ENCODE data around the gene ANXA11. TPM values are rescaled to one million over a fixed set of nuclear protein-coding genes. Genes with fewer than 3 reads are reported as not detected.
A peak's percentile ranks its signal among the peaks of the same experiment; 100 is the strongest.

ANXA11 gene
- total RNA-seq, 1 experiment from 2014 or later, result 36.2 TPM

DNA sequence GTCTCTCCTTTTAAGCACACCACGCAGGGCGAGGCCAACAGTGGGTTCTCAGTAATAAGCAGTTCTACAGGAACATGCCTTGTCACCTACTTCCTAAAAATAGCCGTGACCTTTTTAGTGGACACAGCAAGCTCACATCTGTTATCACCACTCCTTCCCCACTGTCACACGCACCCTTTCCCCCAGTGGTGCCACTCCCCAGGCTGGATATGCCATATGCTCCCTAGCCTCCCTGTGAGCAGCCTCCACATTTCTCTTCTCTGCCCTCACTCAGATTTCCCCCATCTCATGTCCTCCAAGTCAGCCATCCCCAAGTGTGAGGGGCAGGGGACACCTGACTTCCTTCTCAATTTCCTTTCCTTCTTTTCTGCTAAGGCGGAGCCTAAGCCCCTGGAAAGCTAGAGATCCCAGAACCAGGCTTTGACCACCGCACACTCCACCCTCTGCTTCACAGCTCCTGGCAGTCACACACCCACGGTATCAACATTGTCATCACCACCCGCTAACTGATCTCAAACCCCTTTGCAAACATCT lies 3.7 kb downstream of the ANXA11 start:
- H3K27me3 ChIP-seq, result no peaks in the 10 kb centered on the region
- no peaks in the 10 kb centered on the region for H3K36me3 ChIP-seq
- no peak overlapping the region for H3K27ac ChIP-seq
- no peak overlapping the region for H3K4me3 ChIP-seq
- DNase-seq, result no peak
- H3K4me1 ChIP-seq, result peaks cover 7% of the 10 kb centered on the region
- no peaks in the 10 kb centered on the region for H3K9me3 ChIP-seq (replicated peaks)

DNA sequence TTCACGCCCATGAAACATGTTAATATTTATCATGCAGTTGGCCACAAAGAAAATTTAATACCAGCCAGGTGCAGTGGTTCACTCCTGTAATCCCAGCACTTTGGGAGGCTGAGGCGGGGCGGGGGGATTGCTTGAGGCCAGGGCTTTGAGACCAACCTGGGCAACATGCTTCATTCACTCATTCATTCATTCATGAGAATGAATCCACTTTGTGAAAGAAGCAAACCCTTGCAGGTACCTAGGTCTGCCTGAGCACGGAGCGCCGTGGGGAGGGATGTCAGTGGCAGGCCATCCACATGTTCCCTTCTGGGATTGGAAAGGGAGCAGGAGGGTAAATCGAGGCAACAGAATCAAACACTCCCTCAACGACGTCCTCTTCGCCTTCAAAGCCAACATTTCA lies 4.7 kb downstream of the ANXA11 start:
- no peaks in the 10 kb centered on the region for H3K9me3 ChIP-seq (replicated peaks)
- H3K27ac ChIP-seq, result no peak overlapping the region
- H3K36me3 ChIP-seq, result no peaks in the 10 kb centered on the region
- DNase-seq, result no peak
- H3K4me1 ChIP-seq, result peaks cover 17% of the 10 kb centered on the region
- no peak overlapping the region for H3K4me3 ChIP-seq
- no peaks in the 10 kb centered on the region for H3K27me3 ChIP-seq

DNA sequence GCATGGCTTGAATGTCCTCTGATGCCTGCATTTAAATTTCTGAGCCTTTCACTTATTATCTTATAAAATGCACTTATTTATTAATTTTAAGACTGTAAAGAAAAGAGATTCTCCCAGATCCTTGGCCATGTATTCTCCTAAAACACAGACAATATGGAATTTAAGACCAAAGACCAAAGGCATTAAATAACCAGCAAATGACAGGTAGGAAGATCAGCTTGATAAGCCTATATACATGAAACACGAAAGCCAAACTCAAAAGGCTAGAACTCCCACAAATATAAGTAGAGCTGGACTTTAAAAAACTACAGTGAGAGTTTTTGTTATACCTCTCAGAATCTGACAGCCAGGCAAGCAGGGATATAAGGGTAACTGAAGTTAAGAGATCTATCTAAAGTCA lies 5.1 kb downstream of the ANXA11 start:
- no peak for DNase-seq
- H3K9me3 ChIP-seq (replicated peaks), result no peaks in the 10 kb centered on the region
- H3K36me3 ChIP-seq, result no peaks in the 10 kb centered on the region
- no peak overlapping the region for H3K27ac ChIP-seq
- H3K4me1 ChIP-seq, result peaks cover 20% of the 10 kb centered on the region
- H3K27me3 ChIP-seq, result no peaks in the 10 kb centered on the region
- no peak overlapping the region for H3K4me3 ChIP-seq

DNA sequence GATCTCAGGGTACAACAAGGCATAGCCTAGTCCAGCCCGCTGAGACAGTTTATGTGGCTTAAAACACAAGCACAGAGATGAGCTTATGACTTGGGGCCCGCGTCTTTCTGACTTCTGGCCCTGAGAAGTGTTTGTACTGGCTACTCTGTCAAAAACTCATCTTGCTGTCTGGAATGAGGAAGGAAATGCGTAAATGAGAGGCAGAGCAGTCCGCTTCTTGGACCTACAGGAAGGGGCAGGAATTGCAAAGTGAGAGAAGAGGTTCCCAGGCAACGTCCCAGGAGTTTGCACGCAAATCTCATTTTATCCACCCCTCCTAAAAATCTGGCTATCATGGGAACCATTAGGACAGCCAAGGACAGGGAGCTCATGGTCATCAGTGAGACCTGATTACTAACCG lies 5.5 kb downstream of the ANXA11 start:
- H3K27me3 ChIP-seq, result no peaks in the 10 kb centered on the region
- H3K36me3 ChIP-seq, result no peaks in the 10 kb centered on the region
- no peak for DNase-seq
- no peak overlapping the region for H3K4me3 ChIP-seq
- no peaks in the 10 kb centered on the region for H3K9me3 ChIP-seq (replicated peaks)
- H3K27ac ChIP-seq, result no peak overlapping the region
- peaks cover 24% of the 10 kb centered on the region for H3K4me1 ChIP-seq

DNA sequence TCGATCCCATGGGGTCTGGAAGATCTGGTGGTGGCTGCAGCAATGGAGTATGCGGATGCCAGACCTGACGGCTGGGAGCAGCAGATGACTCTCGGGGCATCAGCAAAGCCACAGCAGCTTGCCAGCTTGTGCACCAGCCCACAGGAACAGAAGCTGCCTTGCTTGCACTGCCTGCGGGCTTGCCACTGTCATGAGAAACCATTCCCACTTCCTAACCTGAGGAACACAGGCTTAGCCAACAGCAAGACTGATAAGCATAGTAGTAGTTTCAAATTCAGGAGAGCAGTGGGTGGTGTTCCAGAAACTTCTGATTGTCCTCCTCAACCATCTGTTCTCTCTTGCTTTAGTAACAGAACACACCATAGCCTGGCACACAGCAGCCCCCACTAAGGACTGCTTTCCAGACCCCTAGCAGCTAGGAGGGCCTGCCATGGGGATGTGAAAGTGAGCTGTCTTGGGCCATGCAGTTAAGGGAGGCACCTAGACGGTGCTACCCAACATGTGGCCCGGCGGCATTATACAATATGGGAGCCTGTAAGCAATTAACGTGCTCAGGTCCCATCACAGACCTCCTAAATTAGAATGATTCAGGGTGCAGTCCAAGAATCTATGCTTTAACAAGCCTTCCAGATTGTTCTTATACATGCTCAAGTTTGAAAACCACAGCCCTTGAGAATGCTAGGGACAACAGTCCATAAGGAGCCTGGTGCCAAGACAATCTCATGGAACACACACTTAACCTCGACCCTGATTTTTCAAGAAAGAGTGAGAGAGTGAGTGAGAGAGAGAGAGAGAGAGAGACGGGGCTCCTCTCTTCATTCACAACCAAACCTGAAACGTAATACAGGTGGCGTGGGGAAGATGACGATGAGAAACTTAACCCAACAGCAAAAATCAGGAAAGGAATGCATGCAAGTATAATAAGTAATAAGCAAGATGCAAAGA lies 7.1 kb downstream of the ANXA11 start:
- Histone ChIP-seq H3K36me3 (no peaks in the 10 kb centered on the region), H3K9me3 (replicated peaks) (no peaks in the 10 kb centered on the region), H3K4me3 (no peak overlapping the region), H3K4me1 (peaks cover 33% of the 10 kb centered on the region), H3K27ac (no peak overlapping the region), H3K27me3 (no peaks in the 10 kb centered on the region)
- DNase-seq, result no peak

DNA sequence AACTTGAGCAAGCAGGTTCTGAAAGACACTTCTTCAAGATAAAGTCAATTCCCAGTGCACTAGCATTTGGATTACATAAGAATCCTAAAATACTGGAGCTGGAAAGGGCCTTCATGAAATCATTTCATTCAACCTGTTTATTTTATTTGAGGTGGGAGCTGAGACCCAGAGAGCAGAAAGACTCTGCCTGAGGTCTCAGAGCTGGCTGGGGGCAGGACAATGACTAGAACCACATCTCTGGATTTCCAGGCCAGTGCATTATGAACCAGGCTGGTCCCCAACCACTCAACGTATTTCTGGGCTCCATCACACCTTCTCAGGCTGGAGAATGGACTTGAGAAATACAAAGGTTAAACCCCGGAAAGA lies 8.4 kb downstream of the ANXA11 start:
- Histone ChIP-seq H3K9me3 (replicated peaks) (no peaks in the 10 kb centered on the region; the same call in 1 of the 2 replicates), H3K27me3 (no peaks in the 10 kb centered on the region), H3K27ac (peak overlapping the region; percentile 27; the same call in 1 of the 2 replicates), H3K36me3 (no peaks in the 10 kb centered on the region), H3K4me1 (peaks cover 33% of the 10 kb centered on the region), H3K4me3 (no peak overlapping the region)
- no peak for DNase-seq

DNA sequence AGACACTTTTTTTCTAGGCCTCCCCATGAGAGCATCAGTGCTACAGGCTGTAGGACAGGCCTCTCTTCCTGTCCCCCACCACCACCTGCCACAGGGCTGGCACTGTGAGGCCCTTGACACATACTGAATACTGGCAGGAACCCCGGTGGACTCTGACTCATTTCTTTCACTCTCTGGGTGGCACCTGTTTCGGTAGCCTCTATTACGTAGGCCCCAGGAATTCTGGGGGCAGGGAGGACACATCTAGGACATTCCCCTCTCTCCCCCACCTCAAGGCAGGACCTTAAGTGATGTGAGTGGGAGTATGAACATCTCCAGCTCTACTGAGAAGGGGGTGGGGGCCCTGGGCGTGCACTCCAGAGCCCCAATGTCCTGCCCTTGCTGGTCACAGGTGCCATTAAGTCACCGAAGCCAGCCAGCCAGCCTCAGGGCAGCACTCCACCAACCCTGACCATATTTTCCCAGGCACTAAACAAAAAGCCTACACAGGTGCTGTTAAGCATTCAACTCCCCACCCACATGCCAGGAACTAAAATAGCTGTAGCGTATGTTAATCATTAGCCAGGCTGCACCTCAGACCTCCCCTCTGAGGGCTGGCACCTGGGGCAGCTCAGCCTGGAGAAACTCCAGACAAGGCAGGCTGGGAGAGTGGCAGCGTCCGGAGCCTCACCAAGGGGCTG lies 8.9 kb downstream of the ANXA11 start:
- Histone ChIP-seq H3K4me3 (no peak overlapping the region), H3K36me3 (no peaks in the 10 kb centered on the region), H3K27ac (peak overlapping the region; percentile 27), H3K4me1 (peaks cover 33% of the 10 kb centered on the region), H3K27me3 (no peaks in the 10 kb centered on the region), H3K9me3 (replicated peaks) (no peaks in the 10 kb centered on the region; the same call in 1 of the 2 replicates)
- DNase-seq, result peak; percentile 69 to 72

DNA sequence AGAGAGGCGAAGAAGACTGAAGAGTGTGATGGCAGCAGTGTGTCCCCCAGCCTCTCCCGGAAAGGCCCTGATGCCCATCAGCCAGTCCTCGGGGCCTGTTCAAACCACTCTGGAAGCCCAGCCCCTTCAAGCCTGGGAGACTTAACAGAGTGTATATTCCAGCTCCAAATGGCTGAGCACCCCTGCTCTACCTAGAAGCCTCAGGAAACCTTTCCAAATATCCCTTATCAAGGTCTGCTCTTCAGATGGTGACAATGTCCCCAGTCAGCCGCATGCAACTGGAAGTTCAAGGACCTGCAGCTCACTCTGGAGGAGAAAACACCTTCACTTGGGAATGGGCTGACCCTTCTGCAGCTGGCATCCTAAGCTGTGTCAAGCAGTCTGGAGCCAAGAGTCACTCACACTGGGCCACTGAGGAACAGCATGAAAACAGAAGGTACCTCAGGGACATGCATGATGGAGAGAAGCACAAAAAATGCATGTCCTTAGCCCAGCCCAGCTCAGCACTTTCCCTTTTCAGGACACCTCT lies 10.2 kb downstream of the ANXA11 start:
- H3K9me3 ChIP-seq (replicated peaks), result no peaks in the 10 kb centered on the region; the same call in 1 of the 2 replicates
- H3K36me3 ChIP-seq, result no peaks in the 10 kb centered on the region
- H3K4me1 ChIP-seq, result peaks cover 29% of the 10 kb centered on the region
- no peak overlapping the region for H3K4me3 ChIP-seq
- no peaks in the 10 kb centered on the region for H3K27me3 ChIP-seq
- DNase-seq, result no peak
- peak overlapping the region; percentile 34; the same call in 1 of the 2 replicates for H3K27ac ChIP-seq

DNA sequence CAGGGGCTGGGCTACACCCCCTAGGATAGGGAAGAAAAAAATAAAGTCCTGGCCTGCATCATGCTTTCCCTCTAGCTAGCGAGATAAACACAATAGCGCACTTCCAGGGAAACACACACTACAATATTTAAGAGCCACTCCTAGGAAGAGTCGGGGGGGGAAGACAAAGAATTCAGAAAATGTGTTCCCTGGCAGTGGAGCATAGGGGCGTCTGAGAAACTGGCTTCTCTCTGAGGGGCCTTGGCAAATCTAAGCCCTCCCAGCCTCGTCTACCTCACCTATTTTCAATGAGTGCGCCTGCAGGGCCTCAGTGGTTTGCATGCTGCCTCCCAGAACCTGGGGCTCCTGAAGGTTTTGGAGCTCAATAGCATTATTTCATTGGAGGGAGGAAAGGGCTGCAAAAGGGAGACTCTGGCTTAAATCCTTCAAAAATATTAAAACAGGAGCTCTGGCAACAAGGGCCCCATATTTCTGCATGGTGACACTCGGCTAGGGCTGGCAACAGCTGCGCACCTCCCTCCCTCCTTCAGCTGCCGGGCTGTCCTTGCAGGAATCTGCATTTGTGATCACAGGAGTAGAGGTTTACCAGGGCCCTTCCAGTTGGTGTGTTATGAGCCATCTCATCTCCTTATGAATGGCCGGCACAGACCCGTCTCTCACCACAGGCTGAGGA lies 10.8 kb downstream of the ANXA11 start:
- DNase-seq, result peak; percentile 60 to 69
- H3K4me1 ChIP-seq, result peaks cover 29% of the 10 kb centered on the region
- H3K4me3 ChIP-seq, result no peak overlapping the region
- H3K36me3 ChIP-seq, result no peaks in the 10 kb centered on the region
- no peaks in the 10 kb centered on the region; the same call in 1 of the 2 replicates for H3K9me3 ChIP-seq (replicated peaks)
- H3K27me3 ChIP-seq, result no peaks in the 10 kb centered on the region
- H3K27ac ChIP-seq, result peak overlapping the region; percentile 34; the same call in 1 of the 2 replicates

DNA sequence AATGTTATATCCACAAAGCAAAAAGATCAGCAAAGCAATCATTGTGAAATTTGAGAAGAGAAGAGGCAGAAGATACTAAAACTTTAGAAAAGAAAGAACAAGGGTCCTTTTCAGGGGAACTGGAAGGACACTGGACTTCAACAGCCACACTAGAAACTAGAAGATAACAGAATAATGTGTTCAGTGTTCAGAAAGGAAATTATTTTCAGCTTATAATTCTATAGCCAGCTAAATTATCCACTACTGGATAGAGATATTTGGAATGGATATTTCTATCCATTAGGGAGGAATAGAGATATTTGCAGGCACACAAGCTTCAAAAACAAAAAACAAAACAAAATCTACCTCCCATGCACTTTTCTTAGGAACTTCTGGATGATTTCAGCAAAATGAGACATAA lies 12.8 kb downstream of the ANXA11 start:
- no peak overlapping the region for H3K27ac ChIP-seq
- no peaks in the 10 kb centered on the region; the same call in 1 of the 2 replicates for H3K9me3 ChIP-seq (replicated peaks)
- H3K36me3 ChIP-seq, result no peaks in the 10 kb centered on the region
- H3K4me3 ChIP-seq, result no peak overlapping the region
- no peak for DNase-seq
- peaks cover 29% of the 10 kb centered on the region for H3K4me1 ChIP-seq
- no peaks in the 10 kb centered on the region for H3K27me3 ChIP-seq

DNA sequence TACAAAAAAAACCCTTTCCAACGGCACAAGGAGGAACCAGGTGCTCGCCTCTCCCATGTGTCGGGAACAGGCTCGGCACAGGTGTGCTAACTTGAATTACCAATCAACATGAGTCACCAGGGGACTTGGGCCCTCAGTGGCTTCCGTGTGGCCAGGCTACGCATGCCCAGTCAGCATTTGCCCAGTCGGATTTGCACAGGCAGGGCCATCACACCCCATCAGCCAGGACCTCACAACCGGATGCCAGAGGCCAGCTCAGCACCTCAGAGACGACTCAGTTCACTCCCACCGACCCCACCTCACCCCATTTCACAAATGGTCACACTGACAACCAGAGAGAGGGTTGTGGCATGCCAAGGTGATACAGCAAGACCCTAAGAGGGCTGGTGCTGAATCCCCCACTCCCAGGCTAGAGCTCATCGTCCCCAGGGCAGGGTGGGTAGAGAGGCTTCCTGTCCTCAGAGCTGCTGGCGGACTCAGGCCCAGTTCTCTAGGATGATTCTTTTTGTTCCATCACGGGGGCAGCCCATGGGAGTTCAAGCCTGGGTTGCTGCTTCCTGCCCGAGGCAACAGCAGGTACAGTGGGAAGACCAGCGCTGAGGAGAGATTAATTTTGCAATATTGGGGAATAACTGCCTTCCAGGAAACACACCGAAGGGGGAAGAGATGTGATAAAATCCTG lies 13.6 kb downstream of the ANXA11 start:
- Histone ChIP-seq H3K4me3 (no peak overlapping the region), H3K9me3 (replicated peaks) (no peaks in the 10 kb centered on the region; the same call in 1 of the 2 replicates), H3K4me1 (peaks cover 26% of the 10 kb centered on the region), H3K36me3 (no peaks in the 10 kb centered on the region), H3K27ac (no peak overlapping the region), H3K27me3 (no peaks in the 10 kb centered on the region)
- DNase-seq, result no peak

DNA sequence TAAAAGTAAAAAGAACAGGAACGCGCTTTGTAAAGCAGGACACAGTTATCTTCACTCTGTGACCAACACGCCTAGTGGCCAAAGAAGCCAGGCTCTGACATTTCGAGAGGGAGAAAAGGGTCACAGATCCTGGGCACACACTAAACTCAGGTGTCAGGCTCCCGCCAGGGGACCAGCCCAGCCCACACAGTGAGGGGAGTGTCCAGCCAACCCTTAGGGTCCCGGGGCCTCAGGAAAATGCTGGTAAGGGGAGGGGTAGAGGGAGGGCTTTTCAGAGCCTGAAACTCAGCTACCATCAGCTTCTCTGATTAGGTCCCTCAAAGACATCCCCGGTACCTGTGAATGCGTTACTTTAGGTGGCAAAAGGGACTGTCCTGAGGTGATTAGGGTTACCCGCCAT lies 16.6 kb downstream of the ANXA11 start:
- H3K4me3 ChIP-seq, result no peak overlapping the region
- H3K27ac ChIP-seq, result no peak overlapping the region
- no peaks in the 10 kb centered on the region for H3K4me1 ChIP-seq
- DNase-seq, result no peak
- no peaks in the 10 kb centered on the region; the same call in 1 of the 2 replicates for H3K9me3 ChIP-seq (replicated peaks)
- H3K27me3 ChIP-seq, result no peaks in the 10 kb centered on the region
- H3K36me3 ChIP-seq, result no peaks in the 10 kb centered on the region

DNA sequence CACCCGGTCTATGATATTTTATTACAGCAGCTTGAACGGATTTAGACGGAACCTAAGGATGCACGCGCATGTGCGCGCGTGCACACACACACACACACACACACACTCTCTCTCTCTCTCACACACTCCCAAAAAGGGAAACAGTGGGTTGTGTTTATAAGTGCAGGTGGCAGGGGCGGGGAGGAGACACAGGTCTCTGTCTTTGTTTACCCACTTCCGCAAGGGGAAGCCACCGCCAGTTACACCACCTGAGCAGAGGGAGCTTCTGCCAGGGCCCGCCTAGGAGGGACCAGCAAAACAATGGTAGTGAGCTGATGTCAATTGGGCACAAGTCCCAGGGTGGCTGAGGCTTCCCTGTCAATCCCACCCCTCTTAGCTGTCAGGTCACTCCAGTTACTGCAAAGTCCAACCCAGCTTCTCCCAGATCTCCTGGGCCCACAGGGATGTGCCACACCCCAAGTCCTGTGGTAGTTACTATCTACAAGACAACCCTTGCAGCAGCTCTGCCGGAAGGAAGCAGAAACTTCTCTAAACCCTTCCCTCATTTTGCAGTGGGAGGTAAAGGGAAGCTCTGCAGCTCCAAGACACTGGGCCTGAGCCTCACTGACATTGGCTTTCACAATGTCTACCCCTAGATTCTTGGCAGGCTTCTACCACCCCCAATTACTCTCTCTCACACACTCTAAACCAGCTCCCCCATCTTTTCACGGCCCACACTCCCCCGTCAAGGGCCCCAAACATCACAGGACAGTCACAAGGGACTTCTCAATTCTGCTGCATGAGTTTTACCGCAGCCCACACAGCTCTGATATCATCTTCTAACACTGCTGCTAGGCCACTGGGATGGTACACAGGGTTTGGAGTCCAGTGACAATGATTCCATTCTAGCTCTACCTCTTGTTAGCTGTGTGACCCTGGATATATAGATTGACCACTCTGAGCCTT lies 17.6 kb downstream of the ANXA11 start:
- no peaks in the 10 kb centered on the region for H3K27me3 ChIP-seq
- H3K9me3 ChIP-seq (replicated peaks), result no peaks in the 10 kb centered on the region; the same call in 1 of the 2 replicates
- H3K4me3 ChIP-seq, result no peak overlapping the region
- H3K4me1 ChIP-seq, result no peaks in the 10 kb centered on the region
- no peak for DNase-seq
- no peaks in the 10 kb centered on the region for H3K36me3 ChIP-seq
- H3K27ac ChIP-seq, result no peak overlapping the region
